ENCODE data around the gene PIGK.

GRCh38 chr1:77096496-77097255 is 122.6 kb downstream of the PIGK start:
- TF ChIP-seq POLR2A (IDR thresholded peaks at IDR 0.05) = no peak
- TF ChIP-seq, protein P1, sequence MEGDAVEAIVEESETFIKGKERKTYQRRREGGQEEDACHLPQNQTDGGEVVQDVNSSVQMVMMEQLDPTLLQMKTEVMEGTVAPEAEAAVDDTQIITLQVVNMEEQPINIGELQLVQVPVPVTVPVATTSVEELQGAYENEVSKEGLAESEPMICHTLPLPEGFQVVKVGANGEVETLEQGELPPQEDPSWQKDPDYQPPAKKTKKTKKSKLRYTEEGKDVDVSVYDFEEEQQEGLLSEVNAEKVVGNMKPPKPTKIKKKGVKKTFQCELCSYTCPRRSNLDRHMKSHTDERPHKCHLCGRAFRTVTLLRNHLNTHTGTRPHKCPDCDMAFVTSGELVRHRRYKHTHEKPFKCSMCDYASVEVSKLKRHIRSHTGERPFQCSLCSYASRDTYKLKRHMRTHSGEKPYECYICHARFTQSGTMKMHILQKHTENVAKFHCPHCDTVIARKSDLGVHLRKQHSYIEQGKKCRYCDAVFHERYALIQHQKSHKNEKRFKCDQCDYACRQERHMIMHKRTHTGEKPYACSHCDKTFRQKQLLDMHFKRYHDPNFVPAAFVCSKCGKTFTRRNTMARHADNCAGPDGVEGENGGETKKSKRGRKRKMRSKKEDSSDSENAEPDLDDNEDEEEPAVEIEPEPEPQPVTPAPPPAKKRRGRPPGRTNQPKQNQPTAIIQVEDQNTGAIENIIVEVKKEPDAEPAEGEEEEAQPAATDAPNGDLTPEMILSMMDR (IDR thresholded peaks at IDR 0.05) = no peak
